ENCODE measurements around the gene ZNF750. TPM values are rescaled to one million over a fixed set of nuclear protein-coding genes. Genes with fewer than 3 reads are reported as not detected.

ZNF750 gene
- not detected in 2 replicates for total RNA-seq (2013; cell fraction: nucleolus; rRNA removed)
- total RNA-seq (2014; rRNA removed): not detected in 2 replicates
- total RNA-seq (2014; rRNA removed; fragmentation: Illumina TruSeq; extraction: Trizol): not detected in 2 replicates
- total RNA-seq (2021): not detected in 2 replicates
- polyA plus RNA-seq (2011; ENCODE audit: low read depth): 0.08 TPM
- not detected in 2 replicates for polyA plus RNA-seq (2011; rRNA removed)
- not detected in 2 replicates for polyA plus RNA-seq (2011; cell fraction: cytosol; rRNA removed)
- not detected in 2 replicates for polyA plus RNA-seq (2011; cell fraction: nucleus; rRNA removed)
- polyA plus RNA-seq (2012): 0.03 and 0.11 TPM in 2 replicates
- polyA plus RNA-seq (2014; fragmentation: Illumina TruSeq; extraction: Trizol): not detected in 2 replicates
- polyA plus RNA-seq (2014; fragmentation: Nextera tagmentation; extraction: Ambion mirVana): not detected
- not detected in 2 replicates for polyA plus RNA-seq (2014; rRNA removed)
- under 1 TPM in 1 of 2 experiments, not detected in 1; 0.06 TPM for polyA plus RNA-seq (2016; fragmentation: Nextera tagmentation; extraction: Ambion mirVana)
- polyA minus RNA-seq (2011; rRNA and poly(A)+ RNA removed): not detected in 2 replicates
- not detected in 2 replicates for polyA minus RNA-seq (2011; cell fraction: cytosol; rRNA and poly(A)+ RNA removed)
- polyA minus RNA-seq (2011; cell fraction: nucleus; rRNA and poly(A)+ RNA removed): not detected in 2 replicates
- Bru-seq, nascent RNA: not detected
- percentile 8 among the genes with signal in this experiment for BruChase-seq, experiment 1, labeled RNA remaining after a 6-hour chase
- BruChase-seq, experiment 2, labeled RNA remaining after a 2-hour chase: percentile 11 among the genes with signal in this experiment
- long read RNA-seq, experiment 1: 0 reads
- long read RNA-seq, experiment 2: 0 reads

- H3K4me1 ChIP-seq (ENCODE audit: control insufficient read depth, insufficient read depth, low read length): peaks cover 5% of the 10 kb centered on the region
- H3K4me2 ChIP-seq (ENCODE audit: control insufficient read depth, insufficient read depth): no peak within 1 kb of the TSS
- TF ChIP-seq HSF1 (IDR thresholded peaks at IDR 0.05; ENCODE audit: low read depth, low read length) (no peak), GABPA (IDR thresholded peaks at IDR 0.05; ENCODE audit: low read depth) (no peak), MYC (IDR thresholded peaks at IDR 0.05; ENCODE audit: insufficient read depth, insufficient read length, insufficient replicate concordance, low read length, severe bottlenecking) (no peak), WRNIP1 (IDR thresholded peaks at IDR 0.05; ENCODE audit: borderline replicate concordance, low read depth, low read length) (no peak), FOXM1 (IDR thresholded peaks at IDR 0.05; ENCODE audit: low read depth, low read length) (no peak), MYB (IDR thresholded peaks at IDR 0.05; ENCODE audit: borderline replicate concordance, low read depth, low read length) (no peak), CHD4 (IDR thresholded peaks at IDR 0.05) (no peak)
- TF ChIP-seq, protein P1, sequence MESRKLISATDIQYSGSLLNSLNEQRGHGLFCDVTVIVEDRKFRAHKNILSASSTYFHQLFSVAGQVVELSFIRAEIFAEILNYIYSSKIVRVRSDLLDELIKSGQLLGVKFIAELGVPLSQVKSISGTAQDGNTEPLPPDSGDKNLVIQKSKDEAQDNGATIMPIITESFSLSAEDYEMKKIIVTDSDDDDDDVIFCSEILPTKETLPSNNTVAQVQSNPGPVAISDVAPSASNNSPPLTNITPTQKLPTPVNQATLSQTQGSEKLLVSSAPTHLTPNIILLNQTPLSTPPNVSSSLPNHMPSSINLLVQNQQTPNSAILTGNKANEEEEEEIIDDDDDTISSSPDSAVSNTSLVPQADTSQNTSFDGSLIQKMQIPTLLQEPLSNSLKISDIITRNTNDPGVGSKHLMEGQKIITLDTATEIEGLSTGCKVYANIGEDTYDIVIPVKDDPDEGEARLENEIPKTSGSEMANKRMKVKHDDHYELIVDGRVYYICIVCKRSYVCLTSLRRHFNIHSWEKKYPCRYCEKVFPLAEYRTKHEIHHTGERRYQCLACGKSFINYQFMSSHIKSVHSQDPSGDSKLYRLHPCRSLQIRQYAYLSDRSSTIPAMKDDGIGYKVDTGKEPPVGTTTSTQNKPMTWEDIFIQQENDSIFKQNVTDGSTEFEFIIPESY (IDR thresholded peaks at IDR 0.05): no peak
- H3K27me3 ChIP-seq (replicated peaks in 1 of 2; ENCODE audit: control insufficient read depth in 2 of 2, insufficient read depth in 2 of 2, low read length in 1 of 2): no peaks in the 10 kb centered on the region
- H3K79me2 ChIP-seq (ENCODE audit: control insufficient read depth, insufficient read depth, low read length): no peaks in the 10 kb centered on the region
- intact Hi-C loops (cut with micrococcal nuclease; ENCODE audit: unreplicated experiment) (no loop called here), in situ Hi-C loops (cut with MboI) (no loop called here)
- ATAC-seq (no peak), FAIRE-seq (no peak), DNase-seq (ENCODE audit: low read depth, low spot score) (no peak)
- WGBS (ENCODE audit: insufficient coverage, insufficient replicate concordance, low lambda C conversion rate, missing lambda C conversion rate): 93% methylated on average over 23 of the region's 25 CpGs
- H3K9ac ChIP-seq (ENCODE audit: control insufficient read depth, insufficient read depth, low read length): no peak within 1 kb of the TSS
- ChIA-PET POLR2A (no interaction called here), SMC1A (ENCODE audit: uncharacterized antibody, unreplicated experiment) (no interaction called here), CTCF (interaction anchor here (0.6 to 1.6 kb wide), 2 partner anchors 171 to 285 kb away, joined by 3 read pairs; no protein-coding TSS in a partner anchor), RAD21 (ENCODE audit: unreplicated experiment) (no interaction called here)
- no peak within 1 kb of the TSS for H3K4me3 ChIP-seq
- H4K20me1 ChIP-seq (ENCODE audit: control insufficient read depth, insufficient read depth): no peaks in the 10 kb centered on the region
- H3K36me3 ChIP-seq (ENCODE audit: control insufficient read depth in 2 of 2, insufficient read depth in 2 of 2, low read length in 1 of 2): no peaks in the 10 kb centered on the region; a peak in 1 of 4 replicates
- no TSS peak for BruUV-seq (replicated peaks)
- H3K27ac ChIP-seq (ENCODE audit: control insufficient read depth, insufficient read depth): no peak within 1 kb of the TSS
- no peak within 1 kb of the TSS for H2AFZ ChIP-seq (ENCODE audit: control insufficient read depth, low read depth, low read length)
- H3K9me3 ChIP-seq (replicated peaks; ENCODE audit: control insufficient read depth, insufficient read depth, low read length): no peaks in the 10 kb centered on the region
Observed at GRCh38 chr17:82839617-82840292, at the start of gene ZNF750. Gene ZNF750 (minus strand): TSS chr17:82840022. CDS start chr17:82832454, 7,568 bp downstream.
